Measurements from ENCODE around the gene TMEM245.

Gene TMEM245

GRCh38 chr9:109010746-109011145, 109.0 kb downstream of the TMEM245 start:
- H3K9ac ChIP-seq, result no peak overlapping the region
- no peaks in the 10 kb centered on the region for H3K9me3 ChIP-seq (ENCODE audit: control insufficient read depth, low read length)
- peak overlapping the region; percentile 5 for H3K4me2 ChIP-seq (ENCODE audit: low read length)
- H2AFZ ChIP-seq, result no peak overlapping the region
- H3K36me3 ChIP-seq (ENCODE audit: control insufficient read depth, insufficient read depth, low read length), result no peaks in the 10 kb centered on the region
- peak overlapping the region; percentile 75 for H3K4me3 ChIP-seq (ENCODE audit: low read depth, low read length)
- H3K27ac ChIP-seq, result no peak overlapping the region
- no peak for TF ChIP-seq CTCF (IDR thresholded peaks at IDR 0.05)
- H3K79me2 ChIP-seq, result no peaks in the 10 kb centered on the region
- H3K4me1 ChIP-seq, result peaks cover 4% of the 10 kb centered on the region
- no peaks in the 10 kb centered on the region for H3K27me3 ChIP-seq (ENCODE audit: control insufficient read depth, insufficient read depth, low read length)

- no peaks in the 10 kb centered on the region for H3K9me3 ChIP-seq (ENCODE audit: control insufficient read depth, low read length)
- H3K4me1 ChIP-seq, result no peaks in the 10 kb centered on the region
- H3K36me3 ChIP-seq (ENCODE audit: control insufficient read depth, insufficient read depth, low read length), result no peaks in the 10 kb centered on the region
- peaks cover 8% of the 10 kb centered on the region for H3K79me2 ChIP-seq
- H3K4me2 ChIP-seq (ENCODE audit: low read length), result no peak overlapping the region
- H3K27ac ChIP-seq, result no peak overlapping the region
- H2AFZ ChIP-seq, result no peak overlapping the region
- no peak overlapping the region for H3K9ac ChIP-seq
- TF ChIP-seq CTCF (IDR thresholded peaks at IDR 0.05), result no peak
- H3K4me3 ChIP-seq (ENCODE audit: low read depth, low read length), result no peak overlapping the region
- H3K27me3 ChIP-seq (ENCODE audit: control insufficient read depth, insufficient read depth, low read length), result no peaks in the 10 kb centered on the region
Measured at GRCh38 chr9:109005678-109006077, 114.1 kb downstream of the TMEM245 start.

GRCh38 chr9:109003116-109003515, 116.6 kb downstream of the TMEM245 start:
- H3K79me2 ChIP-seq, result peaks cover 8% of the 10 kb centered on the region
- no peak overlapping the region for H3K4me2 ChIP-seq (ENCODE audit: low read length)
- no peaks in the 10 kb centered on the region for H3K36me3 ChIP-seq (ENCODE audit: control insufficient read depth, insufficient read depth, low read length)
- H3K9me3 ChIP-seq (ENCODE audit: control insufficient read depth, low read length), result no peaks in the 10 kb centered on the region
- H3K9ac ChIP-seq, result no peak overlapping the region
- H3K4me1 ChIP-seq, result no peaks in the 10 kb centered on the region
- no peak for TF ChIP-seq CTCF (IDR thresholded peaks at IDR 0.05)
- H3K27me3 ChIP-seq (ENCODE audit: control insufficient read depth, insufficient read depth, low read length), result no peaks in the 10 kb centered on the region
- H2AFZ ChIP-seq, result no peak overlapping the region
- H3K4me3 ChIP-seq (ENCODE audit: low read depth, low read length), result no peak overlapping the region
- no peak overlapping the region for H3K27ac ChIP-seq

GRCh38 chr9:109002141-109002540, 117.6 kb downstream of the TMEM245 start:
- H3K4me3 ChIP-seq (ENCODE audit: low read depth, low read length), result no peak overlapping the region
- H3K9ac ChIP-seq, result no peak overlapping the region
- H3K4me1 ChIP-seq, result no peaks in the 10 kb centered on the region
- H3K9me3 ChIP-seq (ENCODE audit: control insufficient read depth, low read length), result no peaks in the 10 kb centered on the region
- H3K4me2 ChIP-seq (ENCODE audit: low read length), result no peak overlapping the region
- no peak overlapping the region for H3K27ac ChIP-seq
- H3K36me3 ChIP-seq (ENCODE audit: control insufficient read depth, insufficient read depth, low read length), result no peaks in the 10 kb centered on the region
- H3K79me2 ChIP-seq, result peaks cover 8% of the 10 kb centered on the region
- H2AFZ ChIP-seq, result no peak overlapping the region
- TF ChIP-seq CTCF (IDR thresholded peaks at IDR 0.05), result no peak
- no peaks in the 10 kb centered on the region for H3K27me3 ChIP-seq (ENCODE audit: control insufficient read depth, insufficient read depth, low read length)

GRCh38 chr9:109001275-109001676, 118.5 kb downstream of the TMEM245 start:
- Histone ChIP-seq H3K27me3 (ENCODE audit: control insufficient read depth, insufficient read depth, low read length) (no peaks in the 10 kb centered on the region), H3K4me3 (ENCODE audit: low read depth, low read length) (no peak overlapping the region), H3K9me3 (ENCODE audit: control insufficient read depth, low read length) (no peaks in the 10 kb centered on the region), H2AFZ (no peak overlapping the region), H3K36me3 (ENCODE audit: control insufficient read depth, insufficient read depth, low read length) (no peaks in the 10 kb centered on the region), H3K27ac (no peak overlapping the region), H3K79me2 (peaks cover 8% of the 10 kb centered on the region), H3K4me1 (no peaks in the 10 kb centered on the region), H3K9ac (no peak overlapping the region), H3K4me2 (ENCODE audit: low read length) (no peak overlapping the region)
- TF ChIP-seq CTCF (IDR thresholded peaks at IDR 0.05), result no peak
